ENCODE measurements around the gene ANKS1A. TPM values are rescaled to one million over a fixed set of nuclear protein-coding genes. Genes with fewer than 3 reads are reported as not detected.
A peak's percentile ranks its signal among the peaks of the same experiment; 100 is the strongest.
"Not testable (repeated sequence)": the region's sequence is repeated elsewhere in the genome, so short reads cannot be mapped to it uniquely, and the experiment has no call there.

ANKS1A gene
- total RNA-seq, 1 donor from 2014 or later = 7.3 TPM

DNA sequence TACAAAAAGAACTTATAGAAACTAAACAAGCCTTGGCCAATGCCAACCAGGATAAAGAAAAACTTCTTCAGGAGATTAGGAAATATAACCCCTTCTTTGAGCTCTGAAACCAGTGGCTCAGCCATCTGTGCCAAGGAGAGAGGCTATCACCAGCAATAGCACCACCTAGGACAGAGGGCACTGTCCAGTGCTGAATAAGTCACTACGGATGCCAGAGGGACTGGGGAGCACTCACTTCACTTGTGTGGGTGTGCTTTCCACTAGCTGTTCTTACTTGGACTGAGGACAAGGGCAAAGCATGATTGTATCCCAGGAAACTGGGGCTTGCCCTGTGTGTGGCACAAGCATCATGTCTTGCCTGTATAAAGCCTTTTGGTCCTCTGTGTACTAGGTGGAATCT is 16.7 kb upstream of the ANKS1A start:
- Mint-ChIP-seq H3K27ac (no peak overlapping the region), H3K36me3 (ENCODE audit: low read depth) (peaks cover 43% of the 10 kb centered on the region), H3K4me1 (no peaks in the 10 kb centered on the region), H3K9me3 (no peaks in the 10 kb centered on the region), H3K4me3 (no peak overlapping the region), H3K27me3 (no peaks in the 10 kb centered on the region)
- intact Hi-C loops (cut with micrococcal nuclease) = no loop called here
- no peak for DNase-seq

GRCh38 chr6:34875292-34876213 is 13.5 kb upstream of the ANKS1A start:
- H3K4me1 Mint-ChIP-seq = peaks cover 3% of the 10 kb centered on the region
- H3K9me3 Mint-ChIP-seq = no peaks in the 10 kb centered on the region
- DNase-seq = no peak
- H3K27me3 Mint-ChIP-seq = no peaks in the 10 kb centered on the region
- peaks cover 45% of the 10 kb centered on the region for H3K36me3 Mint-ChIP-seq (ENCODE audit: low read depth)
- intact Hi-C loops (cut with micrococcal nuclease) = no loop called here
- H3K4me3 Mint-ChIP-seq = no peak overlapping the region
- no peak overlapping the region for H3K27ac Mint-ChIP-seq

DNA sequence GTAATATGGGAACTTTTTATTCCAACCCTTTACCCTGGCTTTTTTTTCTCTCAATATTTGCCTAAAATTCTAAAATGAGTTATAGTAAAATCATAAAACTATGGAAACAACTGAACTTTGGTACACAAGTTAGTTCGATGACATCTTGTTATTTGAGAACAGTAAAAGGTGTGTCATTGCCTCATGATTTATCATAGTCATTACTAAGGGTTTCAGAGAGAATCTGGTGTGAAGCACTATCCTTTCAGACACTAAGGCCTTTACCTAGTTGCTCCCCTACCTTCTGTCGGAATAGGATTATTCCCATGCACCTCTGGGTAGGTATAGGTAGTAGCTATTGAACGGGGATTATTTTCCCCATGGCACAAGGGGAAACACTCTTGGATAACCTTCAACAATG is 12.6 kb upstream of the ANKS1A start:
- DNase-seq = no peak
- intact Hi-C loops (cut with micrococcal nuclease) = no loop called here
- Mint-ChIP-seq H3K36me3 (ENCODE audit: low read depth) (peaks cover 37% of the 10 kb centered on the region), H3K27ac (no peak overlapping the region), H3K4me3 (no peak overlapping the region), H3K9me3 (no peaks in the 10 kb centered on the region), H3K27me3 (no peaks in the 10 kb centered on the region), H3K4me1 (peaks cover 3% of the 10 kb centered on the region)

DNA sequence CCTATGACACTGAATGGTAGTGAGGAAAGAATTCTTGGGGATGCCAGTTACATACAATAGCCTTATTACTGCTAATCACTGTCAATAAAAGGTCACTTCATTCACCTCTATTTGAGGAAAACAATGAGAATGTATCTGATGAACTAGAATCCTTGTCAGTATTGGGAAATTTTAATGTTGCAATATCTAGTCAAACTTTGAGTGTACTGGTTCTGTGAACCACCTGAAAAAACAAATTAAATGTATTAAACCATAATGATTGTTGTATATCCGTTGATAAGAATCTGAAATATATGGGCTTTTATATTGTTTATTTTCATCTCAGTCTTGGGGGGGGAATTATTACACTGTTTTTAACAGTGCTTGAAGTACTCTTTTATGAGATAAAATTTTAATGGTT is 11.8 kb upstream of the ANKS1A start:
- intact Hi-C loops (cut with micrococcal nuclease) = no loop called here
- H3K27ac Mint-ChIP-seq = no peak overlapping the region
- peaks cover 33% of the 10 kb centered on the region for H3K36me3 Mint-ChIP-seq (ENCODE audit: low read depth)
- no peaks in the 10 kb centered on the region for H3K27me3 Mint-ChIP-seq
- H3K9me3 Mint-ChIP-seq = no peaks in the 10 kb centered on the region
- H3K4me3 Mint-ChIP-seq = no peak overlapping the region
- H3K4me1 Mint-ChIP-seq = peaks cover 3% of the 10 kb centered on the region
- DNase-seq = no peak

DNA sequence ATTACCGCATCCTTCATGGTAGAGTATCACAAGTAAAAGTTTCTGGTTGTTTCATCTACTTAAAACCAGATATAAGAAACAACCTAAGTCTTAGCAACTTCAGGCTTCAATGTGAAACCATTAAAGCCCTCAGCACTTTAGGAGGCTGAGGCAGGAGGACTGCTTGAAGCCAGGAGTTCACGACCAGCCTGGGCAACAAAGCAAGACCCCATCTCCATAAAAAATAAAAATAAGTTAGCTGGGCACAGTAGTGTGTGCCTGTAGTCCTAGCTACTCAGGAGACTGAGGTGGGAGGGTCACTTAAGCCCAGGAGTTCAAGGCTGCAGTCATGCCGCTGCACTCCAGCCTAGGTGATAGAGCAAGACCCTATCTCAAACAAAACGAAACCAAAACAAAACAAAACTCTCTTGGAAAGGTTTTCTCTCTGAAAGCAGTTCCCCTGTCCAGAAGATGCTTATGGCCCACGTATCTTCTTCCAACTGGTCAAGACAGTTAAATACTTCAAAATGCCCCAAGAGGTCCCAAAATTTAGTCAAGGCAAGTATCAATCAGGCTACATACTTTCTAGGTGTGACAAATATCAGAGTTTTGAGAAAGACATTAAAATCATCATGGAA is 11.1 kb upstream of the ANKS1A start:
- intact Hi-C loops (cut with micrococcal nuclease) = no loop called here
- Mint-ChIP-seq H3K27ac (no peak overlapping the region), H3K4me1 (peaks cover 3% of the 10 kb centered on the region), H3K27me3 (no peaks in the 10 kb centered on the region), H3K36me3 (ENCODE audit: low read depth) (peaks cover 32% of the 10 kb centered on the region), H3K9me3 (no peaks in the 10 kb centered on the region), H3K4me3 (no peak overlapping the region)
- no peak for DNase-seq

GRCh38 chr6:34884073-34884472 is 5.0 kb upstream of the ANKS1A start:
- H3K27ac Mint-ChIP-seq; DNase-seq; H3K27me3 Mint-ChIP-seq; H3K9me3 Mint-ChIP-seq; intact Hi-C loops (cut with micrococcal nuclease); H3K4me3 Mint-ChIP-seq: not testable (repeated sequence)
- peaks cover 18% of the 10 kb centered on the region for H3K4me1 Mint-ChIP-seq
- H3K36me3 Mint-ChIP-seq (ENCODE audit: low read depth) = peaks cover 33% of the 10 kb centered on the region

DNA sequence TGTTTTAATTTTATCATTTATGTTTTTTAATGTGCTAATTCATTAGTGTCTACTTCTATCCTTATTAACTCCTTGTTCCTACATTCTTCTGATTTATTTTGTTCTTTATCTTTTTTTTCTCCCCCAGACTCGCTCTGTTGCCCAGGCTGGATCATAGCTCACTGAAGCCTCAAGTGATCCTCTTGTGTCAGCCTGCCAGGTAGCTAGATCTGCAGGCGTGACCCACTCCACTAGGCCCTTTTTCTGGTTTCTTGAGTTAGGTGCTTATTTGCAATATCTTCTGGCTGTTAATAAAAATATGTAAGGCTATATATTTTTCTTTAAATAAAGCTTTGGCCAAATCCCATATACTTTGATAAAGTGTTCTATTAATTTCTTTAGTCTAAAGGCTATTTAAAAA is 4.1 kb upstream of the ANKS1A start:
- H3K4me3 Mint-ChIP-seq = no peak overlapping the region
- intact Hi-C loops (cut with micrococcal nuclease) = no loop called here

GRCh38 chr6:34885837-34886236 is 3.2 kb upstream of the ANKS1A start:
- intact Hi-C loops (cut with micrococcal nuclease); H3K27ac Mint-ChIP-seq; H3K27me3 Mint-ChIP-seq; DNase-seq; H3K9me3 Mint-ChIP-seq; H3K4me3 Mint-ChIP-seq: not testable (repeated sequence)
- H3K36me3 Mint-ChIP-seq (ENCODE audit: low read depth) = peaks cover 27% of the 10 kb centered on the region
- peaks cover 25% of the 10 kb centered on the region for H3K4me1 Mint-ChIP-seq

More for the DNA sequence above, 4.1 kb upstream of the ANKS1A start:
- Mint-ChIP-seq H3K4me1 (peaks cover 19% of the 10 kb centered on the region), H3K27ac (no peak overlapping the region), H3K36me3 (ENCODE audit: low read depth) (peaks cover 29% of the 10 kb centered on the region), H3K27me3 (no peaks in the 10 kb centered on the region), H3K9me3 (no peaks in the 10 kb centered on the region)
- no peak for DNase-seq

GRCh38 chr6:34887753-34888513 is 1.1 kb upstream of the ANKS1A start, which contains the start of gene TAF11:
TAF11 (minus strand) TSS chr6:34888042; CDS start chr6:34887957, 85 bp downstream.
- Mint-ChIP-seq H3K9me3 (no peaks in the 10 kb centered on the region), H3K4me3 (peak within 1 kb of the TSS; percentile 100), H3K4me1 (peaks cover 31% of the 10 kb centered on the region), H3K36me3 (ENCODE audit: low read depth) (peaks cover 25% of the 10 kb centered on the region), H3K27ac (peak within 1 kb of the TSS; percentile 99), H3K27me3 (peaks cover 9% of the 10 kb centered on the region)
- intact Hi-C loops (cut with micrococcal nuclease) = loop anchor here (1.0 to 2.0 kb wide), 4 partner anchors 24 to 371 kb away; partner anchors contain the start of genes SNRPC and ZNF76
- DNase-seq = peak; percentile 97

GRCh38 chr6:34888514-34888856 is 570 bp upstream of the ANKS1A start:
- Mint-ChIP-seq H3K36me3 (ENCODE audit: low read depth) (peaks cover 21% of the 10 kb centered on the region), H3K4me1 (peaks cover 31% of the 10 kb centered on the region), H3K9me3 (no peaks in the 10 kb centered on the region), H3K4me3 (peak overlapping the region; percentile 100), H3K27ac (peak overlapping the region; percentile 99), H3K27me3 (peaks cover 9% of the 10 kb centered on the region)
- intact Hi-C loops (cut with micrococcal nuclease) = loop anchor here (1.0 to 2.0 kb wide), 4 partner anchors 24 to 371 kb away; partner anchors contain the start of genes SNRPC and ZNF76
- DNase-seq = no peak

DNA sequence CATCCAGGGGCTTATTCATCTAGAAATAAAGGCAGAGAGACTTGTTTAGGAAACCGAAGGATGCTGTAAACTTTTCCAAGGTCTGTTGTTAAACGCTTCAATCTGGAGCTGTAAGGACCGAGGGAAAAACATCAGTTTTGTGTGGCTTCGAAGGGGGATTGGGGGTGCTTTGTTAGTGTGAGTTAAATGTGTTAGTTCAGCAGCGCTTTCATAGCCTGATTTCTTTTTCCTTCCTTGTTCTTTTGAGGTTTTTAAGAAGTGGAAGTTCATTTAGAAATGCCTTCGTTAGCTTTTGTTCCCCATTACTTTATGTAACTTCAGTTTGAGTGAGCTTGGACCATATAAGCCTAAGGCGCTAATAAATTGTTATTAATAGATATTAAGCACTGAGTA is 1.5 kb downstream of the ANKS1A start:
- Mint-ChIP-seq H3K36me3 (ENCODE audit: low read depth) (peaks cover 5% of the 10 kb centered on the region), H3K4me1 (peaks cover 24% of the 10 kb centered on the region), H3K9me3 (no peaks in the 10 kb centered on the region), H3K4me3 (peak overlapping the region; percentile 100), H3K27me3 (peaks cover 12% of the 10 kb centered on the region), H3K27ac (no peak overlapping the region)
- DNase-seq = no peak
- intact Hi-C loops (cut with micrococcal nuclease) = no loop called here

- Mint-ChIP-seq H3K9me3 (no peaks in the 10 kb centered on the region), H3K4me3 (peak overlapping the region; percentile 45), H3K27me3 (peaks cover 12% of the 10 kb centered on the region), H3K4me1 (peaks cover 23% of the 10 kb centered on the region), H3K27ac (no peak overlapping the region), H3K36me3 (ENCODE audit: low read depth) (peaks cover 4% of the 10 kb centered on the region)
- DNase-seq = no peak
- intact Hi-C loops (cut with micrococcal nuclease) = no loop called here
Measured at GRCh38 chr6:34891296-34891695, 2.2 kb downstream of the ANKS1A start.

- Mint-ChIP-seq H3K9me3 (no peaks in the 10 kb centered on the region), H3K27ac (no peak overlapping the region), H3K36me3 (ENCODE audit: low read depth) (no peaks in the 10 kb centered on the region)
Measured at GRCh38 chr6:34894693-34895092, 5.6 kb downstream of the ANKS1A start.

GRCh38 chr6:34897130-34897529 is 8.1 kb downstream of the ANKS1A start:
- H3K36me3 Mint-ChIP-seq (ENCODE audit: low read depth) = no peaks in the 10 kb centered on the region
- peaks cover 2% of the 10 kb centered on the region for H3K4me1 Mint-ChIP-seq
- no peak overlapping the region for H3K4me3 Mint-ChIP-seq
- intact Hi-C loops (cut with micrococcal nuclease) = no loop called here
- no peaks in the 10 kb centered on the region for H3K9me3 Mint-ChIP-seq
- H3K27ac Mint-ChIP-seq = no peak overlapping the region
- peaks cover 2% of the 10 kb centered on the region for H3K27me3 Mint-ChIP-seq
- no peak for DNase-seq

More at GRCh38 chr6:34894693-34895092, 5.6 kb downstream of the ANKS1A start:
- H3K4me3 Mint-ChIP-seq = no peak overlapping the region
- H3K4me1 Mint-ChIP-seq = peaks cover 14% of the 10 kb centered on the region
- no peak for DNase-seq
- intact Hi-C loops (cut with micrococcal nuclease) = no loop called here
- peaks cover 12% of the 10 kb centered on the region for H3K27me3 Mint-ChIP-seq

Measured in activated CD4-positive, alpha-beta T cell treated with anti-CD3 and anti-CD28 coated beads, Interleukin-2, amount 10 ng/mL, durations not matched to agents 24 days and 14 days (primary cell).